Retina (tissue), 1 donor: ENCODE results near the gene INPP5D.
A peak's percentile ranks its signal among the peaks of the same experiment; 100 is the strongest.

Experiments
- DNase-seq: peaks from one replicate; pipeline ENCODE4 v3.0.0-alpha.2; 2016

The INPP5D gene

GRCh38 chr2:233218836-233219235, 158.7 kb downstream of the INPP5D start:
- no peak for DNase-seq

- no peak for DNase-seq
Measured at GRCh38 chr2:233219848-233220247, 159.7 kb downstream of the INPP5D start.

GRCh38 chr2:233221378-233222063, 161.4 kb downstream of the INPP5D start:
- DNase-seq, result peak; percentile 87

GRCh38 chr2:233223059-233223894, 163.1 kb downstream of the INPP5D start:
- DNase-seq, result no peak

- no peak for DNase-seq
Measured at GRCh38 chr2:233225230-233226068, 165.3 kb downstream of the INPP5D start.

GRCh38 chr2:233226511-233227031, 166.4 kb downstream of the INPP5D start:
- no peak for DNase-seq

GRCh38 chr2:233227346-233227978, 167.3 kb downstream of the INPP5D start:
- DNase-seq, result peak; percentile 41

- no peak for DNase-seq
Measured at GRCh38 chr2:233228376-233228775, 168.2 kb downstream of the INPP5D start.

GRCh38 chr2:233233618-233234230, 173.6 kb downstream of the INPP5D start:
- no peak for DNase-seq

GRCh38 chr2:233234264-233234663, 174.1 kb downstream of the INPP5D start:
- DNase-seq, result no peak

GRCh38 chr2:233234996-233235395, 174.9 kb downstream of the INPP5D start:
- no peak for DNase-seq

- DNase-seq, result no peak
Measured at GRCh38 chr2:233235977-233236376, 175.8 kb downstream of the INPP5D start.

- DNase-seq, result no peak
Measured at GRCh38 chr2:233236820-233237589, 176.9 kb downstream of the INPP5D start.

- DNase-seq, result no peak
Measured at GRCh38 chr2:233240897-233241296, 180.8 kb downstream of the INPP5D start.

- DNase-seq, result no peak
Measured at GRCh38 chr2:233241803-233242202, 181.7 kb downstream of the INPP5D start.

- DNase-seq, result no peak
Measured at GRCh38 chr2:233242231-233242927, 182.2 kb downstream of the INPP5D start.

GRCh38 chr2:233243348-233243747, 183.2 kb downstream of the INPP5D start:
- DNase-seq, result no peak

- no peak for DNase-seq
Measured at GRCh38 chr2:233244818-233245217, 184.7 kb downstream of the INPP5D start.

GRCh38 chr2:233245406-233245805, 185.3 kb downstream of the INPP5D start:
- DNase-seq, result no peak

GRCh38 chr2:233247116-233247515, 187.0 kb downstream of the INPP5D start:
- no peak for DNase-seq

GRCh38 chr2:233247744-233248143, 187.6 kb downstream of the INPP5D start:
- no peak for DNase-seq
